ENCODE measurements around the gene AADAT.
"Not testable (repeated sequence)": the region's sequence is repeated elsewhere in the genome, so short reads cannot be mapped to it uniquely, and the experiment has no call there.

Gene AADAT

DNA sequence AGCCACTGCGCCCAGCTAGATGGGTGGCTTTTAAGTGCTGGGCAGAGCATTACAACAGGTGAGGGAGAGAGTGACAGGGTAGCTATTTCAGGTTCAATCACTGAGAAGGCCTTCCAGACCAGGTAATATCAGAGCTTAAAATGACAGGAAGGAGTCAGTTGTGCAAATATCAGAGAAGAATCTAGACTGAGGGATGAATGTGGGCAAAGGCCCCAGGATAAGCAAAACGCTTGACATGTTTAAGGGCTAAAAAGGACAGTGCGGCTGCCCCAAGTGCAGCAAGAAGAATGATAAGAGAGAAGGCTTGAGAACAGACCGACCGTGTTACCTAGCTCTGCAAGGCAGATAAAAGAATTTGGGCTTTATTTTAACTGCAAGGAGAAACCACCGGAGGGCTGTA lies 18.6 kb downstream of the AADAT start:
- no peak for ATAC-seq (replicated peaks)
- H3K4me1 Mint-ChIP-seq, result no peaks in the 10 kb centered on the region

GRCh38 chr4:170068438-170069128 lies 21.2 kb downstream of the AADAT start:
- H3K4me1 Mint-ChIP-seq, result no peaks in the 10 kb centered on the region
- H3K27me3 Mint-ChIP-seq, result no peaks in the 10 kb centered on the region
- no peaks in the 10 kb centered on the region for H3K36me3 Mint-ChIP-seq
- H3K9me3 Mint-ChIP-seq, result no peaks in the 10 kb centered on the region
- DNase-seq (no peak), ATAC-seq (replicated peaks) (no peak)
- no peak overlapping the region for H3K4me3 Mint-ChIP-seq
- no peak overlapping the region for H3K27ac Mint-ChIP-seq

More for the DNA sequence above, 18.6 kb downstream of the AADAT start:
- H3K36me3 Mint-ChIP-seq, result no peaks in the 10 kb centered on the region
- H3K27me3 Mint-ChIP-seq, result no peaks in the 10 kb centered on the region
- no peaks in the 10 kb centered on the region for H3K9me3 Mint-ChIP-seq
- DNase-seq, result no peak
- no peak overlapping the region for H3K27ac Mint-ChIP-seq
- no peak overlapping the region for H3K4me3 Mint-ChIP-seq

DNA sequence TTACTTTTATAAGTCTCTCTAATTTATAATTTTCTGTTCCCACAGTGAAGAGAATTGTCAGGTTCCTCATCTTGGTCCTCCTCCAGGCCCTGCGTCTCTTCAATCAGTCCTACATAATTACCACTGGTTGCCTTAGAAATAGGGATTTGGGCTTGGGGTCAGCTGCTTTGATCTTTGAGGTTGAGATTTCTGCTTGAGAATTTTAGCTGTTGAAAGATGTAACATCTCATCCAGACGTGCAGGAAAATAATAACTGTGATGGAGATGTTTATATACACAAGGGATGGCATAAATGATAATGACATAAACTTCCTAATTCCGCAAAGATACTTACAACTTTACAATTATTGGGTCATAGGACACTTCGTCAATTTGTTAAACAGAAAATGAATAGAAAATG lies 30.3 kb downstream of the AADAT start:
- H3K9me3 Mint-ChIP-seq, result no peaks in the 10 kb centered on the region
- no peaks in the 10 kb centered on the region for H3K4me1 Mint-ChIP-seq
- ATAC-seq (replicated peaks) (no peak), DNase-seq (no peak)
- no peaks in the 10 kb centered on the region for H3K27me3 Mint-ChIP-seq
- no peak overlapping the region for H3K27ac Mint-ChIP-seq
- no peaks in the 10 kb centered on the region for H3K36me3 Mint-ChIP-seq
- H3K4me3 Mint-ChIP-seq, result no peak overlapping the region

GRCh38 chr4:170058826-170059225 lies 30.9 kb downstream of the AADAT start:
- DNase-seq, result no peak
- Mint-ChIP-seq H3K36me3 (no peaks in the 10 kb centered on the region), H3K4me3 (no peak overlapping the region)

GRCh38 chr4:170057866-170058265 lies 31.9 kb downstream of the AADAT start:
- H3K4me1 Mint-ChIP-seq, result no peaks in the 10 kb centered on the region
- H3K9me3 Mint-ChIP-seq, result no peaks in the 10 kb centered on the region
- DNase-seq, result no peak
- no peak overlapping the region for H3K27ac Mint-ChIP-seq
- no peak for ATAC-seq (replicated peaks)
- H3K27me3 Mint-ChIP-seq, result no peaks in the 10 kb centered on the region
- no peaks in the 10 kb centered on the region for H3K36me3 Mint-ChIP-seq
- H3K4me3 Mint-ChIP-seq, result no peak overlapping the region

More at GRCh38 chr4:170058826-170059225, 30.9 kb downstream of the AADAT start:
- H3K27me3 Mint-ChIP-seq, result no peaks in the 10 kb centered on the region
- H3K9me3 Mint-ChIP-seq, result no peaks in the 10 kb centered on the region
- H3K4me1 Mint-ChIP-seq, result no peaks in the 10 kb centered on the region
- ATAC-seq (replicated peaks), result no peak
- no peak overlapping the region for H3K27ac Mint-ChIP-seq

- no peak overlapping the region for H3K27ac Mint-ChIP-seq
- no peaks in the 10 kb centered on the region for H3K36me3 Mint-ChIP-seq
- no peaks in the 10 kb centered on the region for H3K4me1 Mint-ChIP-seq
- no peaks in the 10 kb centered on the region for H3K9me3 Mint-ChIP-seq
- H3K27me3 Mint-ChIP-seq, result peaks cover 0 to 8% of the 10 kb centered on the region in 2 donors
- H3K4me3 Mint-ChIP-seq, result no peak overlapping the region
- DNase-seq, result no peak
- ATAC-seq (replicated peaks), result no peak
These were observed 36.8 kb downstream of the AADAT start for GRCh38 chr4:170052919-170053318.

DNA sequence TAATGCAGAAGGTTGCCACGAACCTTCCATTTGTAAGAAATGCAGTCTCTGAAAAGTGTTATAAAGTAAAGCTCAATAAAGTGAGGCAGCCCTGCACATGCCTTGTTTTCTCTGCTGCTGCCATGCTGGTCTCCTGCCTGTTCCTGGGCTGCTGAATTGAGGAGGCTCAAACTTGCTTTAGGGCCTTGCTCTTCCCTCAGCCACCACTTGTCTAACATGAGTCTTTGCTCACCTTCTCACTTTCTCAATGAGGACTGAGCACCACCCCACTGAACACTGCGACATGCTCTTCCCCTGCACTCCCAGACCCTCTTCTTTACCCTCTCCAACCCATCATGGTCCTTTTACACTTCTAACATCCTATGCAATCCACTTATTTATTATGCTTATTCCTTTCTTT lies 38.4 kb downstream of the AADAT start:
- ATAC-seq (replicated peaks), result no peak
- Mint-ChIP-seq H3K4me3 (no peak overlapping the region), H3K36me3 (no peaks in the 10 kb centered on the region), H3K9me3 (no peaks in the 10 kb centered on the region), H3K27me3 (peaks cover 0 to 8% of the 10 kb centered on the region in 2 donors), H3K27ac (no peak overlapping the region), H3K4me1 (no peaks in the 10 kb centered on the region)
- no peak for DNase-seq

- Mint-ChIP-seq H3K27ac (no peak overlapping the region), H3K4me1 (no peaks in the 10 kb centered on the region), H3K27me3 (peaks cover 0 to 8% of the 10 kb centered on the region in 2 donors), H3K9me3 (no peaks in the 10 kb centered on the region), H3K36me3 (no peaks in the 10 kb centered on the region), H3K4me3 (no peak overlapping the region)
- DNase-seq, result no peak
- ATAC-seq (replicated peaks), result no peak
These were observed 40.0 kb downstream of the AADAT start for GRCh38 chr4:170049766-170050165.

- Mint-ChIP-seq H3K27me3 (peaks cover 4 to 8% of the 10 kb centered on the region in 2 donors), H3K36me3 (no peaks in the 10 kb centered on the region), H3K4me1 (no peaks in the 10 kb centered on the region), H3K27ac (no peak overlapping the region), H3K9me3 (no peaks in the 10 kb centered on the region), H3K4me3 (no peak overlapping the region)
- ATAC-seq (replicated peaks) (no peak), DNase-seq (no peak)
These were observed 41.9 kb downstream of the AADAT start for GRCh38 chr4:170047771-170048354.

DNA sequence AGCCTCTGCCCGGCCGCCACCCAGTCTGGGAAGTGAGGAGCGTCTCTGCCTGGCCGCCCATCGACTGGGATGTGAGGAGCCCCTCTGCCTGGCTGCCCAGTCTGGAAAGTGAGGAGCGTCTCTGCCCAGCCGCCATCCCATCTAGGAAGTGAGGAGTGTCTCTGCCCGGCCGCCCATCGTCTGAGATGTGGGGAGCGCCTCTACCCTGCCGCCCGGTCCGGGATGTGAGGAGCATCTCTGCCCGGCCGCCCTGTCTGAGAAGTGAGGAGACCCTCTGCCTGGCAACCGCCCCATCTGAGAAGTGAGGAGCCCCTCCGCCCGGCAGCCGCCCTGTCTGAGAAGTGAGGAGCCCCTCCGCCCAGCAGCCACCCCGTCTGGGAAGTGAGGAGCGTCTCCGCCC lies 43.6 kb downstream of the AADAT start:
- H3K4me1 Mint-ChIP-seq; H3K27ac Mint-ChIP-seq; ATAC-seq (replicated peaks): not testable (repeated sequence)

DNA sequence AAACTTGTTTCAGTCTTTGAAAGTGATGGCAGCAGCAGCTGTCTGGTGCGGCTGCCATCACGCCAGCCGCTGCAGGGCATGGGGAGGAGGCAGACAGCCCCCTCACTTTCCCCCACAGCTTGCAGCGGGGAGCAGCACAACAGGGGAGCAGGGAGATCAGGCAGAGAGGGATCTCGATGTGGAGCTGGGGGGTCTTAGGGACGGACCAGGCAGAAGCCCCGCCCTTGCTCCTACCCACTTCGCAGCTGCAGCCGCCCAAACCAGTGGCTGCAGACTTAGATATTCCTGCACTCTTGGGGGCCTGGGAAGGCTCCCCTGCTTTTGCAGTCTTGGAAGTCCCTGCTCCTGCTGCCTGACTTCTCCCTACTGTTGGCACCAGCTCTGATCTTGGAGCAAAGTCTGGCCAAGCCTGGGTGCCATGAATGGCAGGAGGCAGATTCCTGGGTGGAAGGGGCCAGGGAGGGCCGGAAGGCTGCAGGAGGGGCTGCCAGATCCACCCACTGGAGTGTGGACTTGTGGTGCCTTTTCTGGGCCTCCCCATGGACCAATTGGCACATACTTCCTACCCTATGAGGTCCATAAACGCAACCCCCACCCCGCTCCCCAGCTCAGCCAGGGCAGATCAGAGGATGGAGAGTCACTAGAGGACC lies 49.6 kb downstream of the AADAT start:
- H3K9me3 Mint-ChIP-seq, result no peaks in the 10 kb centered on the region
- H3K4me1 Mint-ChIP-seq, result no peaks in the 10 kb centered on the region
- ATAC-seq (replicated peaks), result no peak
- peaks cover 10 to 16% of the 10 kb centered on the region in 2 donors for H3K27me3 Mint-ChIP-seq
- no peak overlapping the region for H3K27ac Mint-ChIP-seq
- no peaks in the 10 kb centered on the region for H3K36me3 Mint-ChIP-seq
- H3K4me3 Mint-ChIP-seq, result no peak overlapping the region
- DNase-seq, result no peak

More for the DNA sequence above, 43.6 kb downstream of the AADAT start:
- not testable (repeated sequence) for H3K27me3 Mint-ChIP-seq, H3K9me3 Mint-ChIP-seq, DNase-seq, H3K36me3 Mint-ChIP-seq, H3K4me3 Mint-ChIP-seq

DNA sequence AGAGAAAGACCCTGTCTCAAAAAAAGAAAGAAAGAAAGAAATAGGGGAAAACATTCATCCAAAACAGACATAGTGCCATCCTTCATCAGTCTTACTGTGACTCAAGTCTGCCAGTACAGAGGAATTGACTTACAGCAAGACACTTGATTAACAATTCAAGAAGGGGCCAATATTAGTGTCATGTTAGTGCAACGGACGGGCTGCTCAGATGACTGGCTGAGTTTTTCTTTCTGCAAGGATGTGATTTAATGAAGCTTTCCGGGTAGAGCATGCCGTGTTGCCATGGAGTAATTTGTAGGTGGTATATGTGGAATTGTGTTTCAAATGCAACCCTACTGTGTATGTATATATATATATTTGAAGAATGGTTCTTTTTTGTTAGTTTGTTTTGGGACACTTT lies 51.0 kb downstream of the AADAT start:
- Mint-ChIP-seq H3K27me3 (peaks cover 10 to 16% of the 10 kb centered on the region in 2 donors), H3K27ac (no peak overlapping the region), H3K36me3 (no peaks in the 10 kb centered on the region), H3K4me3 (no peak overlapping the region), H3K9me3 (no peaks in the 10 kb centered on the region), H3K4me1 (no peaks in the 10 kb centered on the region)
- no peak for DNase-seq
- no peak for ATAC-seq (replicated peaks)

DNA sequence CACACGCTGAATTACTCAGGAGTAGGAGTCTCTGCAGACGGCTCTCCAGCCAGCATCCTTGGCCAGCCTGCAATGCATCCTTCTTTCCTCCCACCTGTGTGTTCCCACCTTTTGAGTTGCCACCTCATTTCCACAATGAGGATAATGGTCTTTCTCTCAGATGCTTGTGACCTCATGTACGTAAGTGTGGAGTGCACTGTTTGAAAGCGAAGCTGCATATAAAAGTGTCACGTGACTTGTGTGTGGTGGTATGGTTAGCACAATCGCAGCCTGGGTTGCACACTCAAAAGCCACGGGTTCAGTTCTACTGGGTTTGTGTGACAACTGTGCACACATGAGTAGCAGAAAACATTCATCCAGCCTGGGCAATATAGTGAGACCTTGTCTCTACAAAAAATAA lies 51.5 kb downstream of the AADAT start:
- peaks cover 10 to 15% of the 10 kb centered on the region in 2 donors for H3K27me3 Mint-ChIP-seq
- no peak for DNase-seq
- no peaks in the 10 kb centered on the region for H3K9me3 Mint-ChIP-seq

DNA sequence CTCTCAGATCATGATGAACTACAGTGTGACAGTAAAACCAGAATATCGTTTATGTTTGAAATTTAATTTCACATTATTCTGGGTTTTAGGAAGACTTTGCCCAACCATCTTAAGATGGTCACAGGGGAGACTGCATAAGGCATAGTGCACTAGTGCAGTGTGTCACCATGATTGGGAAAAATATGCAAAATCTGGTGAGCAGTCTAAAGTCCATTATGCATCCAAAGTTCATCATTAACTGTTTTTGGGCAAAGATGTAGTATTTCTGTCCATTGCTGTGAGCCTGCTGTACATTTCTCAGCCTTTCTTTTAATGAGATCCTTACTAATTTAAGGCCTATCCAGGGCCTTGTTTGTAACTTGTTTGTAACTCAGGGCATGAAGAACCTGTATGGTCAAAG lies 52.3 kb downstream of the AADAT start:
- DNase-seq (no peak), ATAC-seq (replicated peaks) (no peak)
- H3K36me3 Mint-ChIP-seq, result no peaks in the 10 kb centered on the region
- no peaks in the 10 kb centered on the region for H3K4me1 Mint-ChIP-seq
- H3K9me3 Mint-ChIP-seq, result no peaks in the 10 kb centered on the region
- no peak overlapping the region for H3K27ac Mint-ChIP-seq
- no peak overlapping the region for H3K4me3 Mint-ChIP-seq
- peaks cover 10 to 15% of the 10 kb centered on the region in 2 donors for H3K27me3 Mint-ChIP-seq

More for the DNA sequence above, 51.5 kb downstream of the AADAT start:
- no peaks in the 10 kb centered on the region for H3K36me3 Mint-ChIP-seq
- H3K4me1 Mint-ChIP-seq, result no peaks in the 10 kb centered on the region
- no peak overlapping the region for H3K4me3 Mint-ChIP-seq
- no peak for ATAC-seq (replicated peaks)
- H3K27ac Mint-ChIP-seq, result no peak overlapping the region

DNA sequence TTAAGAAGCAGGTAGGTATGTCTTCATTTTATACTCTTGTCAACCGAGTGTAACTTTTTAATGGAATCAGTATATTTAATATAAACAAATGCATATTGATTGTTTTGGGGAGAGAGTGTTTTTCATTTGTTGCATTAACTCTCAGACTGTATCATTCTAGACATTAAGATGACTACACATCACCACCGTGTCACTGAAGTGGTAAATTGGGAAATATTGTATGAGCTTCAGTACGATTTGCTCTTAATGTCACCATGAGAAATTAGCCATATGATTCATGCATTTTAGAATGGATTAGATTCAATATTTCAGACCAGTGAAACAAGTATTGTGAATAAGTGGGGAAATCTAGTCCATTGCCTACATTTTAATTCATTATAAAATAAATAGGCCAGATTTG lies 53.9 kb downstream of the AADAT start:
- Mint-ChIP-seq H3K27me3 (peaks cover 19 to 25% of the 10 kb centered on the region in 2 donors), H3K27ac (no peak overlapping the region), H3K4me3 (no peak overlapping the region), H3K4me1 (no peaks in the 10 kb centered on the region), H3K36me3 (no peaks in the 10 kb centered on the region), H3K9me3 (no peaks in the 10 kb centered on the region)
- DNase-seq, result no peak
- no peak for ATAC-seq (replicated peaks)
